Small intestine (tissue), 7 donors: ENCODE measurements around the gene FAM161A. TPM values are rescaled to one million over a fixed set of nuclear protein-coding genes. Genes with fewer than 3 reads are reported as not detected.

Experiments
- DNase-seq, 2 donors: peaks; one replicate each; pipeline versions ENCODE4 v3.0.0 to v3.0.0-alpha.2; 2013
- FAIRE-seq: peaks from 2 replicates; lab custom pipeline; 2012; peaks lifted over from hg19 to GRCh38; lab: Jason Lieb, UNC
- H3K27ac ChIP-seq, 3 donors: one replicate each; pipeline ENCODE4 v1.5.1; 2013; ENCODE audit warnings: low read length in 2 of 3, mild to moderate bottlenecking in 2 of 3, control low read depth in 1 of 3, inconsistent platforms in 1 of 3, low read depth in 1 of 3, moderate library complexity in 1 of 3
- H3K27me3 ChIP-seq, 3 donors: one replicate each; pipeline ENCODE4 v1.6.1; 2013; ENCODE audit warnings: low read length in 3 of 3, inconsistent platforms in 1 of 3; ENCODE audit not compliant: control insufficient read depth in 3 of 3, insufficient read depth in 3 of 3
- H3K36me3 ChIP-seq, 3 donors: one replicate each; pipeline ENCODE4 v1.6.1; 2013; ENCODE audit warnings: low read length in 3 of 3, inconsistent platforms in 1 of 3, low read depth in 1 of 3, mild to moderate bottlenecking in 1 of 3, moderate library complexity in 1 of 3; ENCODE audit not compliant: control insufficient read depth in 3 of 3, insufficient read depth in 2 of 3
- H3K4me1 ChIP-seq, 3 donors: one replicate each; pipeline ENCODE4 v1.6.1; 2013; ENCODE audit warnings: low read length in 2 of 3, inconsistent platforms in 1 of 3, low read depth in 1 of 3, mild to moderate bottlenecking in 1 of 3, moderate library complexity in 1 of 3; ENCODE audit not compliant: control insufficient read depth in 3 of 3, insufficient read depth in 2 of 3
- H3K4me3 ChIP-seq, 3 donors: one replicate each; pipeline ENCODE4 v1.5.1; 2013; ENCODE audit warnings: low read length in 3 of 3, control low read depth in 1 of 3, inconsistent platforms in 1 of 3, low read depth in 1 of 3, mild to moderate bottlenecking in 1 of 3, moderate library complexity in 1 of 3
- H3K9me3 ChIP-seq, 2 donors: one replicate each; pipeline ENCODE4 v1.6.1; 2013; ENCODE audit warnings: low read depth in 1 of 2, low read length in 1 of 2; ENCODE audit not compliant: control insufficient read depth in 2 of 2, insufficient read depth in 1 of 2
- WGBS, 3 donors: extraction: QIAGEN DNeasy Blood & Tissue Kit; methylation state at CpG; one replicate each; pipeline ENCODE4 v1.1.7; 2013; 5-methylcytosine and 5-hydroxymethylcytosine counted together
- polyA plus RNA-seq, 4 donors: library from polyadenylated mRNA; stranded (reverse) in 3 of 4; unstranded in 1 of 4; fragments of 200-250 nt in 3 of 4; fragments of 120-200 nt in 1 of 4; gene quantifications; one replicate each; pipeline versions ENCODE4 v1.2.1 to v1.2.3, GENCODE V29; 2013
- donor health status: healthy with polysubstance abuse.
- donor health status: control.
- donor health status: control.
- donor health status: Bipolar disorder and iron deficiency.
- donor health status: healthy.

FAM161A gene
- polyA plus RNA-seq, 4 donors, result 0.22 to 6.8 (median 0.75) TPM

GRCh38 chr2:61786876-61787275 lies 67.0 kb downstream of the FAM161A start:
- H3K4me3 ChIP-seq, result no peak overlapping the region
- DNase-seq, result no peak
- WGBS, 3 donors, result 74 to 79% (median 77%) methylated on average over 2 of the region's 2 CpGs
- no peak overlapping the region for H3K27ac ChIP-seq
- H3K4me1 ChIP-seq, result no peaks in the 10 kb centered on the region
- no peak for FAIRE-seq
- peaks cover 0 to 3% of the 10 kb centered on the region in 2 donors for H3K9me3 ChIP-seq
- H3K27me3 ChIP-seq, result no peaks in the 10 kb centered on the region
- no peaks in the 10 kb centered on the region for H3K36me3 ChIP-seq

GRCh38 chr2:61785583-61785982 lies 68.3 kb downstream of the FAM161A start:
- Histone ChIP-seq H3K4me1 (no peaks in the 10 kb centered on the region), H3K36me3 (no peaks in the 10 kb centered on the region), H3K9me3 (peaks cover 0 to 7% of the 10 kb centered on the region in 2 donors), H3K27ac (no peak overlapping the region), H3K4me3 (no peak overlapping the region), H3K27me3 (no peaks in the 10 kb centered on the region)
- no peak for DNase-seq
- FAIRE-seq, result no peak

- DNase-seq (no peak), FAIRE-seq (no peak)
- H3K4me1 ChIP-seq, result no peaks in the 10 kb centered on the region
- WGBS, 3 donors, result 74 to 79% (median 78%) methylated on average over 4 of the region's 4 CpGs
- no peak overlapping the region for H3K27ac ChIP-seq
- H3K9me3 ChIP-seq, result peaks cover 0 to 7% of the 10 kb centered on the region in 2 donors
- H3K27me3 ChIP-seq, result no peaks in the 10 kb centered on the region
- H3K36me3 ChIP-seq, result no peaks in the 10 kb centered on the region
- no peak overlapping the region for H3K4me3 ChIP-seq
Observed at GRCh38 chr2:61784643-61785042, 69.2 kb downstream of the FAM161A start.

GRCh38 chr2:61775956-61776570 lies 77.8 kb downstream of the FAM161A start:
- H3K27ac ChIP-seq, result no peak overlapping the region
- H3K27me3 ChIP-seq, result peaks cover 0 to 11% (median 2%) of the 10 kb centered on the region in 3 donors
- H3K9me3 ChIP-seq, result peaks cover 0 to 6% of the 10 kb centered on the region in 2 donors
- no peaks in the 10 kb centered on the region for H3K36me3 ChIP-seq
- no peaks in the 10 kb centered on the region for H3K4me1 ChIP-seq
- no peak for DNase-seq
- no peak for FAIRE-seq
- H3K4me3 ChIP-seq, result no peak overlapping the region
- 85 to 87% (median 86%) methylated on average over 8 of the region's 8 CpGs for WGBS, 3 donors

Other genes starting within 250 kb of the FAM161A start
- 100 to 1,000 TPM in 2 of 4 donors, 10 to 100 TPM in 2; 36.9 to 115 (median 72.3) TPM for gene CCT4, start 34.6 kb upstream of the FAM161A start, polyA plus RNA-seq
- 10 to 100 TPM; 29.1 to 45.4 (median 37.5) TPM for gene COMMD1, start 51.6 kb upstream of the FAM161A start, polyA plus RNA-seq